Gastroesophageal sphincter (tissue), 3 donors: ENCODE results near the gene PDK4.

Source experiments
- POLR2A ChIP-seq, 2 donors: fragments of 450-650 bp; IDR thresholded peaks; one replicate each; pipeline ENCODE4 v1.6.1; 2017; ENCODE audit warnings: antibody characterized with exemption in 2 of 2, mild to moderate bottlenecking in 2 of 2, moderate library complexity in 1 of 2
- POLR2AphosphoS5 ChIP-seq: sonication (generic); formaldehyde crosslinking; IDR thresholded peaks from one replicate; pipeline ENCODE4 v1.6.1; 2017; ENCODE audit warnings: antibody characterized with exemption
- TF ChIP-seq, protein P1 (sequence below), 4 experiments: fragments of 200-600 bp in 2 of 4; fragments of 450-650 bp in 2 of 4; sonication (generic) in 1 of 4; IDR thresholded peaks; one replicate each; pipeline ENCODE4 v1.5.1; 2017 to 2019; ENCODE audit warnings: antibody characterized with exemption in 4 of 4, mild to moderate bottlenecking in 2 of 4, moderate library complexity in 2 of 4

DNA sequence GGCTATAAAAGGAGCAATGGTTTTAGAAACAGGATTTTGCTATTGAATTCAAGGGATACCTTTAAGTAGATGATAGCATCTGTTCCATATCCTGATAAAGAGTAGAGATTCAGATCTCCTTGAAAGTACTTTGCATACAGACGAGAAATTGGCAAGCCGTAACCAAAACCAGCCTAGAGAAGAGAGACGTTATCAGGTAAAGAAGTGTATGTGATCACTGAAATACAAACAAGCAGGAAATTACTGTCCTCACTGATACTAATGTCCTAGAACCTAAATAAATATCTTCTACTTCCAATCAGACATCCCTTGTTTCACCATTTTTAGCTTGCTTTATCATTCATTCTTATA is 9.4 kb downstream of the PDK4 start:
- TF ChIP-seq, protein P1, sequence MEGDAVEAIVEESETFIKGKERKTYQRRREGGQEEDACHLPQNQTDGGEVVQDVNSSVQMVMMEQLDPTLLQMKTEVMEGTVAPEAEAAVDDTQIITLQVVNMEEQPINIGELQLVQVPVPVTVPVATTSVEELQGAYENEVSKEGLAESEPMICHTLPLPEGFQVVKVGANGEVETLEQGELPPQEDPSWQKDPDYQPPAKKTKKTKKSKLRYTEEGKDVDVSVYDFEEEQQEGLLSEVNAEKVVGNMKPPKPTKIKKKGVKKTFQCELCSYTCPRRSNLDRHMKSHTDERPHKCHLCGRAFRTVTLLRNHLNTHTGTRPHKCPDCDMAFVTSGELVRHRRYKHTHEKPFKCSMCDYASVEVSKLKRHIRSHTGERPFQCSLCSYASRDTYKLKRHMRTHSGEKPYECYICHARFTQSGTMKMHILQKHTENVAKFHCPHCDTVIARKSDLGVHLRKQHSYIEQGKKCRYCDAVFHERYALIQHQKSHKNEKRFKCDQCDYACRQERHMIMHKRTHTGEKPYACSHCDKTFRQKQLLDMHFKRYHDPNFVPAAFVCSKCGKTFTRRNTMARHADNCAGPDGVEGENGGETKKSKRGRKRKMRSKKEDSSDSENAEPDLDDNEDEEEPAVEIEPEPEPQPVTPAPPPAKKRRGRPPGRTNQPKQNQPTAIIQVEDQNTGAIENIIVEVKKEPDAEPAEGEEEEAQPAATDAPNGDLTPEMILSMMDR (IDR thresholded peaks at IDR 0.05) = no peak
- TF ChIP-seq POLR2A (IDR thresholded peaks at IDR 0.05) (no peak), POLR2AphosphoS5 (no peak)
